GM12878 (cell line): Measurements from ENCODE around the gene TRERF1. TPM values are rescaled to one million over a fixed set of nuclear protein-coding genes. Genes with fewer than 3 reads are reported as not detected.

ENCODE experiments used
- ATAC-seq: fragments of 200-7000 bp; cut with Tn5 transposase; 3 replicates; pipeline ENCODE4 v1.9.1; 2020; ENCODE audit warnings: mild to moderate bottlenecking, moderate library complexity
- BruUV-seq: library from RNA; stranded (reverse); fragments of 400-500 nt; replicated peaks from 2 replicates; lab custom pipeline; 2021; lab: Mats Ljungman, UMichigan
- CTCF ChIA-PET: fragments of 300-600 bp; sonication (Branson Sonifier 250); formaldehyde crosslinking; extraction: SDS; loops from one replicate; lab custom pipeline; 2021; ENCODE audit warnings: inconsistent platforms; lab: Yijun Ruan, JAX
- POLR2A ChIA-PET: fragments of 350-600 bp; formaldehyde crosslinking; extraction: SDS; loops from one replicate; lab custom pipeline; 2021; ENCODE audit warnings: inconsistent platforms; lab: Charles Lee
- RAD21 ChIA-PET: fragments of 300-600 bp; sonication (Branson Sonifier 250); formaldehyde crosslinking; loops from one replicate; lab custom pipeline; 2023; ENCODE audit warnings: antibody characterized with exemption; ENCODE audit not compliant: unreplicated experiment; lab: Charles Lee
- SMC1A ChIA-PET: fragments of 300-600 bp; sonication (Branson Sonifier 250); formaldehyde crosslinking; loops from one replicate; lab custom pipeline; 2023; ENCODE audit not compliant: unreplicated experiment, uncharacterized antibody; lab: Charles Lee
- DNase-seq: peaks from one replicate; pipeline ENCODE4 v3.0.0-alpha.2; 2011; ENCODE audit warnings: low read depth, low spot score
- FAIRE-seq: peaks from 3 replicates; lab custom pipeline; 2011; peaks lifted over from hg19 to GRCh38; lab: Jason Lieb, UNC
- H2AFZ ChIP-seq: 2 replicates; pipeline ENCODE4 v1.6.0; 2011; ENCODE audit warnings: low read depth, low read length, control low read depth; ENCODE audit not compliant: control insufficient read depth
- H3K27ac ChIP-seq: 2 replicates; pipeline ENCODE4 v1.5.1; 2011; ENCODE audit warnings: control low read depth; ENCODE audit not compliant: control insufficient read depth, insufficient read depth
- H3K27me3 ChIP-seq, 2 experiments: replicated peaks in 1 of 2; 2 replicates each; pipeline versions ENCODE4 v1.6.0 to v1.6.1; 2011; ENCODE audit warnings: low read length in 1 of 2; ENCODE audit not compliant: control insufficient read depth in 2 of 2, insufficient read depth in 2 of 2
- H3K36me3 ChIP-seq, 2 experiments: 2 replicates each; pipeline ENCODE4 v1.5.1; 2011; ENCODE audit warnings: low read length in 1 of 2; ENCODE audit not compliant: control insufficient read depth in 2 of 2, insufficient read depth in 2 of 2
- H3K4me1 ChIP-seq: 2 replicates; pipeline ENCODE4 v1.6.1; 2011; ENCODE audit warnings: mild to moderate bottlenecking, low read length, moderate library complexity, mixed read lengths; ENCODE audit not compliant: control insufficient read depth, insufficient read depth
- H3K4me2 ChIP-seq: 2 replicates; pipeline ENCODE4 v1.6.0; 2011; ENCODE audit warnings: control low read depth; ENCODE audit not compliant: control insufficient read depth, insufficient read depth
- H3K4me3 ChIP-seq: fragments of 200-600 bp; sonication (generic); 2 replicates; pipeline ENCODE4 v1.5.1; 2016
- H3K79me2 ChIP-seq: 2 replicates; pipeline ENCODE4 v1.6.0; 2011; ENCODE audit warnings: low read length; ENCODE audit not compliant: control insufficient read depth, insufficient read depth
- H3K9ac ChIP-seq: 2 replicates; pipeline ENCODE4 v1.8.0; 2011; ENCODE audit warnings: low read length, control low read depth, mixed read lengths; ENCODE audit not compliant: control insufficient read depth, insufficient read depth
- H3K9me3 ChIP-seq: replicated peaks from 3 replicates; pipeline ENCODE4 v1.5.1; 2011; ENCODE audit warnings: mild to moderate bottlenecking, low read length; ENCODE audit not compliant: control insufficient read depth, insufficient read depth
- H4K20me1 ChIP-seq: 2 replicates; pipeline ENCODE4 v1.6.0; 2011; ENCODE audit not compliant: control insufficient read depth, insufficient read depth
- EP300 ChIP-seq, 2 experiments: fragments of 150-350 bp in 1 of 2; IDR thresholded peaks; 2 replicates each; pipeline ENCODE4 v1.6.1; 2011 to 2012; ENCODE audit warnings: low read depth in 2 of 2, low read length in 2 of 2, borderline replicate concordance in 1 of 2, improper control_type of control experiment in 1 of 2, inconsistent platforms in 1 of 2; ENCODE audit not compliant: control insufficient read depth in 1 of 2
- NFIC ChIP-seq: IDR thresholded peaks from 2 replicates; pipeline ENCODE4 v1.6.1; 2012; ENCODE audit warnings: low read depth, mild to moderate bottlenecking, inconsistent platforms, low read length, moderate library complexity
- POU2F2 ChIP-seq: IDR thresholded peaks from 3 replicates; pipeline ENCODE4 v1.6.1; 2011; ENCODE audit warnings: low read depth, mild to moderate bottlenecking, low read length, borderline replicate concordance
- SREBF1 ChIP-seq: IDR thresholded peaks from 2 replicates; pipeline ENCODE4 v1.6.1; 2012; ENCODE audit warnings: mild to moderate bottlenecking, low read length
- ZNF384 ChIP-seq: IDR thresholded peaks from 2 replicates; pipeline ENCODE4 v1.6.1; 2012; ENCODE audit warnings: low read depth, mild to moderate bottlenecking, low read length, improper control_type of control experiment, borderline replicate concordance
- WGBS: methylation state at CpG from one replicate; pipeline ENCODE4 v1.1.6; 2016; ENCODE audit warnings: low lambda C conversion rate; ENCODE audit not compliant: insufficient replicate concordance, insufficient coverage; ENCODE audit errors: missing lambda C conversion rate; 5-methylcytosine and 5-hydroxymethylcytosine counted together
- in situ Hi-C: fragments of 300-500 bp; cut with MboI; formaldehyde crosslinking; loops from 9 replicates; pipeline ENCODE4 v1.14.3; 2018; ENCODE audit warnings: mixed read lengths
- intact Hi-C: fragments of 100-400 bp; cut with micrococcal nuclease; formaldehyde crosslinking; loops from one replicate; pipeline ENCODE4 v1.14.2; 2022; ENCODE audit not compliant: unreplicated experiment
- polyA plus RNA-seq, 11 experiments: library from polyadenylated mRNA; depleted of rRNA in 4 of 11; unstranded in 6 of 11; stranded (reverse) in 5 of 11; fragments of >200 nt; fragmentation: Nextera tagmentation in 4 of 11; fragmentation: Illumina TruSeq in 1 of 11; extraction: Ambion mirVana in 4 of 11; extraction: Trizol in 1 of 11; gene quantifications; 1 replicate in 1 of 11; 2 replicates in 10 of 11; pipeline versions ENCODE4 v1.2.1 to v1.2.3, GENCODE V29; 2011 to 2016; ENCODE audit warnings: inconsistent platforms in 2 of 11, missing spikeins in 2 of 11, low read depth in 1 of 11
- total RNA-seq, 4 experiments: library from RNA; depleted of rRNA in 3 of 4; stranded (reverse); fragments of >200 nt in 3 of 4; fragmentation: Illumina TruSeq in 1 of 4; extraction: Trizol in 1 of 4; gene quantifications; 2 replicates each; pipeline versions ENCODE4 v1.2.1 to v1.2.3, GENCODE V29; 2013 to 2021
- TF ChIP-seq, protein P1 (sequence below): fragments of 450-650 bp; IDR thresholded peaks from 2 replicates; pipeline ENCODE4 v1.6.1; 2018; ENCODE audit warnings: borderline replicate concordance, mild to moderate bottlenecking; ENCODE audit not compliant: partially characterized antibody
- TF ChIP-seq, protein P2 (sequence below): fragments of 450-650 bp; IDR thresholded peaks from 2 replicates; pipeline ENCODE4 v1.6.1; 2014; ENCODE audit warnings: mild to moderate bottlenecking
- TF ChIP-seq, protein P3 (sequence below): IDR thresholded peaks from 2 replicates; pipeline ENCODE4 v1.6.1; 2011; ENCODE audit warnings: mild to moderate bottlenecking, low read depth, low read length, moderate library complexity; ENCODE audit not compliant: insufficient replicate concordance
- TF ChIP-seq, protein P4 (sequence below): IDR thresholded peaks from 2 replicates; pipeline ENCODE4 v1.6.1; 2011; ENCODE audit warnings: borderline replicate concordance, low read depth, mild to moderate bottlenecking, moderate library complexity, mixed read lengths, low read length; ENCODE audit not compliant: insufficient read depth; ENCODE audit errors: extremely low read length
- TF ChIP-seq, protein P5 (sequence below): fragments of 450-650 bp; IDR thresholded peaks from 2 replicates; pipeline ENCODE4 v1.6.1; 2017; ENCODE audit warnings: mild to moderate bottlenecking, moderate library complexity

Gene TRERF1
- total and polyA plus RNA-seq, 10 of the 15 experiments (the other 5 are each of a cell fraction or from before 2014, with no cell fraction given) = 2.2 to 19.4 (median 7.2) TPM

DNA sequence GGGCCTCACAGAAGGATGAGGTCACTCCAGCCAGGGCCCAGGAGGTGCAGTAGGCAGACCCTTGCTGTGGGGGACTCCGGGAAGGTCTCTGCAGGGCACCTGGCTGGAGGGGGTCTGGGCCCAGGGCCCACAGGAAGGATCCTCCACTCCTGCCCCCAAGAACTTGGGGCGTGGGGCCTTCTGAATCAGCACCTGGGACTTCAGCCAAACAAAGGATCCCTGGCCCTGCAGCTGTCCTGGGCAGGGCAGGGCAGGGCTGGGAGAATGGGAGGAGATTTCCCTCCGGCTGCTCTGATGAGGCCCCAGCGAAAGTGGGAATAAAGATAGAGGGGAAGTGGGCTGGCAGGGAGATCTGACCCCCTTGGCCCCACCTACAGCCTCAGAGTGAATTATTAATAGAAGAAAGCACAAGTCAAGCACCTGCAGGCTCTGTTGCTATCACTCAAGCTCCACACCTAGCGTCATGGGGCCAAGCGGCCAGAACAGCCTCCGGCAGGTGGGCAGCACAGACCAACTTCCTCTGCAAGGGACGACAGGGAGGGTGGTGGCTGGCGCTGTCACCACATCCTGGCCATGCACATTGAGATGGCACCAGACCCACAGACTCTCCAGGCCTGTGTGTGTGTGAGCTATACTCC, 172.5 kb downstream of the TRERF1 start:
- H3K9ac ChIP-seq = no peak overlapping the region
- peaks cover 16% of the 10 kb centered on the region for H3K4me1 ChIP-seq
- no peaks in the 10 kb centered on the region; a peak in 1 of 4 replicates for H3K36me3 ChIP-seq
- no peak overlapping the region for H3K4me3 ChIP-seq
- ChIA-PET CTCF (interaction anchor here (1.1 to 1.2 kb wide), 2 partner anchors 17 to 30 kb away, joined by 4 read pairs; no protein-coding TSS in a partner anchor), RAD21 (interaction anchor here (1.0 kb wide), 1 partner anchor 268 kb away, joined by 3 read pairs; no protein-coding TSS in a partner anchor), SMC1A (interaction anchor here (0.9 to 1.0 kb wide), 2 partner anchors 16 to 62 kb away, joined by 3 read pairs; no protein-coding TSS in a partner anchor), POLR2A (interaction anchor here (0.6 kb wide), 2 partner anchors 10 to 23 kb away, joined by 3 read pairs; no protein-coding TSS in a partner anchor)
- no peaks in the 10 kb centered on the region for H3K79me2 ChIP-seq
- no peaks in the 10 kb centered on the region; a peak in 1 of 4 replicates for H3K27me3 ChIP-seq
- no peak for DNase-seq
- H2AFZ ChIP-seq = no peak overlapping the region
- WGBS = 71% methylated on average over 9 of the region's 9 CpGs
- H4K20me1 ChIP-seq = no peaks in the 10 kb centered on the region
- peak; percentile 54 for ATAC-seq
- intact Hi-C loops (no loop called here), in situ Hi-C loops (no loop called here)
- no TSS peak for BruUV-seq
- no peak for FAIRE-seq
- peak overlapping the region; percentile 11; the same call in 1 of the 2 replicates for H3K27ac ChIP-seq
- H3K4me2 ChIP-seq = no peak overlapping the region
- peaks cover 2% of the 10 kb centered on the region; the same call in 2 of the 3 replicates for H3K9me3 ChIP-seq
- TF ChIP-seq ZNF384 = no peak
- TF ChIP-seq SREBF1 = no peak
- TF ChIP-seq, protein P1, sequence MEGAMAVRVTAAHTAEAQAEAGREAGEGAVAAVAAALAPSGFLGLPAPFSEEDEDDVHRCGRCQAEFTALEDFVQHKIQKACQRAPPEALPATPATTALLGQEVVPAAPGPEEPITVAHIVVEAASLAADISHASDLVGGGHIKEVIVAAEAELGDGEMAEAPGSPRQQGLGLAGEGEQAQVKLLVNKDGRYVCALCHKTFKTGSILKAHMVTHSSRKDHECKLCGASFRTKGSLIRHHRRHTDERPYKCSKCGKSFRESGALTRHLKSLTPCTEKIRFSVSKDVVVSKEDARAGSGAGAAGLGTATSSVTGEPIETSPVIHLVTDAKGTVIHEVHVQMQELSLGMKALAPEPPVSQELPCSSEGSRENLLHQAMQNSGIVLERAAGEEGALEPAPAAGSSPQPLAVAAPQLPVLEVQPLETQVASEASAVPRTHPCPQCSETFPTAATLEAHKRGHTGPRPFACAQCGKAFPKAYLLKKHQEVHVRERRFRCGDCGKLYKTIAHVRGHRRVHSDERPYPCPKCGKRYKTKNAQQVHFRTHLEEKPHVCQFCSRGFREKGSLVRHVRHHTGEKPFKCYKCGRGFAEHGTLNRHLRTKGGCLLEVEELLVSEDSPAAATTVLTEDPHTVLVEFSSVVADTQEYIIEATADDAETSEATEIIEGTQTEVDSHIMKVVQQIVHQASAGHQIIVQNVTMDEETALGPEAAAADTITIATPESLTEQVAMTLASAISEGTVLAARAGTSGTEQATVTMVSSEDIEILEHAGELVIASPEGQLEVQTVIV = no peak
- TF ChIP-seq, protein P2, sequence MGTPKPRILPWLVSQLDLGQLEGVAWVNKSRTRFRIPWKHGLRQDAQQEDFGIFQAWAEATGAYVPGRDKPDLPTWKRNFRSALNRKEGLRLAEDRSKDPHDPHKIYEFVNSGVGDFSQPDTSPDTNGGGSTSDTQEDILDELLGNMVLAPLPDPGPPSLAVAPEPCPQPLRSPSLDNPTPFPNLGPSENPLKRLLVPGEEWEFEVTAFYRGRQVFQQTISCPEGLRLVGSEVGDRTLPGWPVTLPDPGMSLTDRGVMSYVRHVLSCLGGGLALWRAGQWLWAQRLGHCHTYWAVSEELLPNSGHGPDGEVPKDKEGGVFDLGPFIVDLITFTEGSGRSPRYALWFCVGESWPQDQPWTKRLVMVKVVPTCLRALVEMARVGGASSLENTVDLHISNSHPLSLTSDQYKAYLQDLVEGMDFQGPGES = no peak
- TF ChIP-seq, protein P3, sequence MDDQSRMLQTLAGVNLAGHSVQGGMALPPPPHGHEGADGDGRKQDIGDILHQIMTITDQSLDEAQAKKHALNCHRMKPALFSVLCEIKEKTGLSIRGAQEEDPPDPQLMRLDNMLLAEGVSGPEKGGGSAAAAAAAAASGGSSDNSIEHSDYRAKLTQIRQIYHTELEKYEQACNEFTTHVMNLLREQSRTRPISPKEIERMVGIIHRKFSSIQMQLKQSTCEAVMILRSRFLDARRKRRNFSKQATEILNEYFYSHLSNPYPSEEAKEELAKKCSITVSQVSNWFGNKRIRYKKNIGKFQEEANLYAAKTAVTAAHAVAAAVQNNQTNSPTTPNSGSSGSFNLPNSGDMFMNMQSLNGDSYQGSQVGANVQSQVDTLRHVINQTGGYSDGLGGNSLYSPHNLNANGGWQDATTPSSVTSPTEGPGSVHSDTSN = no peak
- TF ChIP-seq NFIC = no peak
- no peak for TF ChIP-seq POU2F2
- no peak for TF ChIP-seq EP300 (IDR thresholded peaks at IDR 0.05; ENCODE audit: borderline replicate concordance in 1 of 2, control insufficient read depth in 1 of 2, low read depth in 2 of 2, low read length in 2 of 2)
- TF ChIP-seq, protein P4, sequence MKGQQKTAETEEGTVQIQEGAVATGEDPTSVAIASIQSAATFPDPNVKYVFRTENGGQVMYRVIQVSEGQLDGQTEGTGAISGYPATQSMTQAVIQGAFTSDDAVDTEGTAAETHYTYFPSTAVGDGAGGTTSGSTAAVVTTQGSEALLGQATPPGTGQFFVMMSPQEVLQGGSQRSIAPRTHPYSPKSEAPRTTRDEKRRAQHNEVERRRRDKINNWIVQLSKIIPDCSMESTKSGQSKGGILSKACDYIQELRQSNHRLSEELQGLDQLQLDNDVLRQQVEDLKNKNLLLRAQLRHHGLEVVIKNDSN = no peak
- TF ChIP-seq, protein P5, sequence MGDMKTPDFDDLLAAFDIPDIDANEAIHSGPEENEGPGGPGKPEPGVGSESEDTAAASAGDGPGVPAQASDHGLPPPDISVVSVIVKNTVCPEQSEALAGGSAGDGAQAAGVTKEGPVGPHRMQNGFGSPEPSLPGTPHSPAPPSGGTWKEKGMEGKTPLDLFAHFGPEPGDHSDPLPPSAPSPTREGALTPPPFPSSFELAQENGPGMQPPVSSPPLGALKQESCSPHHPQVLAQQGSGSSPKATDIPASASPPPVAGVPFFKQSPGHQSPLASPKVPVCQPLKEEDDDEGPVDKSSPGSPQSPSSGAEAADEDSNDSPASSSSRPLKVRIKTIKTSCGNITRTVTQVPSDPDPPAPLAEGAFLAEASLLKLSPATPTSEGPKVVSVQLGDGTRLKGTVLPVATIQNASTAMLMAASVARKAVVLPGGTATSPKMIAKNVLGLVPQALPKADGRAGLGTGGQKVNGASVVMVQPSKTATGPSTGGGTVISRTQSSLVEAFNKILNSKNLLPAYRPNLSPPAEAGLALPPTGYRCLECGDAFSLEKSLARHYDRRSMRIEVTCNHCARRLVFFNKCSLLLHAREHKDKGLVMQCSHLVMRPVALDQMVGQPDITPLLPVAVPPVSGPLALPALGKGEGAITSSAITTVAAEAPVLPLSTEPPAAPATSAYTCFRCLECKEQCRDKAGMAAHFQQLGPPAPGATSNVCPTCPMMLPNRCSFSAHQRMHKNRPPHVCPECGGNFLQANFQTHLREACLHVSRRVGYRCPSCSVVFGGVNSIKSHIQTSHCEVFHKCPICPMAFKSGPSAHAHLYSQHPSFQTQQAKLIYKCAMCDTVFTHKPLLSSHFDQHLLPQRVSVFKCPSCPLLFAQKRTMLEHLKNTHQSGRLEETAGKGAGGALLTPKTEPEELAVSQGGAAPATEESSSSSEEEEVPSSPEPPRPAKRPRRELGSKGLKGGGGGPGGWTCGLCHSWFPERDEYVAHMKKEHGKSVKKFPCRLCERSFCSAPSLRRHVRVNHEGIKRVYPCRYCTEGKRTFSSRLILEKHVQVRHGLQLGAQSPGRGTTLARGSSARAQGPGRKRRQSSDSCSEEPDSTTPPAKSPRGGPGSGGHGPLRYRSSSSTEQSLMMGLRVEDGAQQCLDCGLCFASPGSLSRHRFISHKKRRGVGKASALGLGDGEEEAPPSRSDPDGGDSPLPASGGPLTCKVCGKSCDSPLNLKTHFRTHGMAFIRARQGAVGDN = no peak
